HL-60 (cell line): ENCODE data around the gene GUCD1.

Source experiments
- CTCF ChIP-seq: IDR thresholded peaks from one replicate; pipeline ENCODE4 v1.5.1; 2011; ENCODE audit warnings: low read length, control low read depth, inconsistent platforms; ENCODE audit not compliant: insufficient read depth
- GABPA ChIP-seq: IDR thresholded peaks from 2 replicates; pipeline ENCODE4 v1.6.1; 2012; ENCODE audit warnings: low read depth
- POLR2AphosphoS5 ChIP-seq: IDR thresholded peaks from 2 replicates; pipeline ENCODE4 v1.6.1; 2012; ENCODE audit warnings: low read depth
- REST ChIP-seq: IDR thresholded peaks from 2 replicates; pipeline ENCODE4 v1.6.1; 2012; ENCODE audit warnings: low read depth; ENCODE audit not compliant: insufficient replicate concordance

GRCh38 chr22:24513378-24514240 lies 41.3 kb downstream of the GUCD1 start:
- TF ChIP-seq CTCF (no peak), POLR2AphosphoS5 (no peak), REST (no peak), GABPA (no peak)
